Right lobe of liver (tissue), 4 donors: ENCODE data around the gene SYCP2.

Experiments
- POLR2A ChIP-seq: fragments of 450-650 bp; IDR thresholded peaks from one replicate; pipeline ENCODE4 v1.6.1; 2017; ENCODE audit warnings: antibody characterized with exemption, mild to moderate bottlenecking
- TF ChIP-seq, protein P1 (sequence below), 4 donors: fragments of 200-600 bp in 3 of 4; fragments of 450-650 bp in 1 of 4; IDR thresholded peaks; one replicate each; pipeline versions ENCODE4 v1.5.1 to v1.8.0; 2016 to 2022; ENCODE audit warnings: antibody characterized with exemption in 4 of 4, mild to moderate bottlenecking in 2 of 4
- donor health status: DM: no; HTN: no; CAD: no.
- donor health status: DM: no; HTN: no; CAD: no.
- donor health status: DM: no; HTN: yes; CAD: no.

DNA sequence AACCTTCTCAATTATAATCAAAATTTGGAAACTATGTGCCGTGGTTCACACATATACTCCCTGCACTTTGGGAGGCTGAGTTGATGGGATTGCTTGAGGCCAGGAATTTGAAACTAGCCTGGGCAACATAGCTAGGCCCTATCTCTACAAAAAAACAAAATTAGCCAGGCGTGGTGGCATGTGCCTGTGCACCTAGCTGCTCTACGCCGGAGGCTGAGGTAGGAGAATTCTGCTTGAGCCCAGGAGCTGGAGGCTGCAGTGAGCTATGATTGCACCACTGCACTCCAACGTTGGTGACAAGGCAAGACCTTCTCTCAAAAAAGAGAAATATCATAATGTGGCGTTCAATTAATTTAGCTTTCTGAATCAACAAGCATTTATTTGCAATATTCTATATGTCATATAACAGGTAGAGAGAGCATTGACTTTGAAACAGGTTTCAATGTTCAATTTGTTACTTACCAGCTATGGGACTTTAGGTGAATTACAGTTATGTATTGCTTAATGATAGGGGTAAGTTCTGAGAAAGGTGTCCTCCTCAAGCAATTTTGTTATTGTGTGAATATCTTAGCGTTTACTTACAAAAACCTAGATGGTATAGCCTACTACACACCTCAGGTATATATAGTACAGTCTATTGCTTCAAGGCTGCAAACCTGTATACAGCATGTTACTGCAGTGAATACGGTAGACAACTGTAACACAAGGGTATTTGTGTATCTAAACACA, 2.2 kb upstream of the SYCP2 start:
- TF ChIP-seq, protein P1, sequence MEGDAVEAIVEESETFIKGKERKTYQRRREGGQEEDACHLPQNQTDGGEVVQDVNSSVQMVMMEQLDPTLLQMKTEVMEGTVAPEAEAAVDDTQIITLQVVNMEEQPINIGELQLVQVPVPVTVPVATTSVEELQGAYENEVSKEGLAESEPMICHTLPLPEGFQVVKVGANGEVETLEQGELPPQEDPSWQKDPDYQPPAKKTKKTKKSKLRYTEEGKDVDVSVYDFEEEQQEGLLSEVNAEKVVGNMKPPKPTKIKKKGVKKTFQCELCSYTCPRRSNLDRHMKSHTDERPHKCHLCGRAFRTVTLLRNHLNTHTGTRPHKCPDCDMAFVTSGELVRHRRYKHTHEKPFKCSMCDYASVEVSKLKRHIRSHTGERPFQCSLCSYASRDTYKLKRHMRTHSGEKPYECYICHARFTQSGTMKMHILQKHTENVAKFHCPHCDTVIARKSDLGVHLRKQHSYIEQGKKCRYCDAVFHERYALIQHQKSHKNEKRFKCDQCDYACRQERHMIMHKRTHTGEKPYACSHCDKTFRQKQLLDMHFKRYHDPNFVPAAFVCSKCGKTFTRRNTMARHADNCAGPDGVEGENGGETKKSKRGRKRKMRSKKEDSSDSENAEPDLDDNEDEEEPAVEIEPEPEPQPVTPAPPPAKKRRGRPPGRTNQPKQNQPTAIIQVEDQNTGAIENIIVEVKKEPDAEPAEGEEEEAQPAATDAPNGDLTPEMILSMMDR (IDR thresholded peaks at IDR 0.05) = no peak
- TF ChIP-seq POLR2A = no peak
